Raji (cell line): ENCODE results near the gene ZNF81.
A peak's percentile ranks its signal among the peaks of the same experiment; 100 is the strongest.

Experiments used
- POLR2A ChIP-seq: IDR thresholded peaks from 2 replicates; pipeline ENCODE4 v1.6.1; 2011; ENCODE audit warnings: low read depth, low read length, control low read depth; ENCODE audit not compliant: insufficient read depth

The ZNF81 gene

DNA sequence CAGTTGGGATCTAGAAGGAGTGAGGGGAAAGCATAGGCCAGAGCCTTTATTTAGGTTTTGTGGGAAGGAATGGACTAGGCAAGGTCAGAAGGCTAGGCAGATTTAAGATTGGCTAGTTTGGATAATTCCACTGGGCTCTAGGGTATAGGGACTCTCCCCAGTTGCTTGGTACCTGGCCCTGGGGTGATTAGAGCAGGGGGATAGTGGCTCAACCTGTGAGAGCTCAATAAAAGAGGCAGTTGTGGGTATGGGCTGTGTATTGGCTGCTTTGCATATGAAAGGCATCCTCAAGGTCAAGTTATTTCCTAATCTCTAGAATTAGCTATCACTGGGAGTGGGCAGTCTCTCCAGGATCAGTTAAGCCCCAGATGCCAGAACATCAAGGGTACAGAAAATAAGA lies 61.3 kb downstream of the ZNF81 start:
- TF ChIP-seq POLR2A: no peak

DNA sequence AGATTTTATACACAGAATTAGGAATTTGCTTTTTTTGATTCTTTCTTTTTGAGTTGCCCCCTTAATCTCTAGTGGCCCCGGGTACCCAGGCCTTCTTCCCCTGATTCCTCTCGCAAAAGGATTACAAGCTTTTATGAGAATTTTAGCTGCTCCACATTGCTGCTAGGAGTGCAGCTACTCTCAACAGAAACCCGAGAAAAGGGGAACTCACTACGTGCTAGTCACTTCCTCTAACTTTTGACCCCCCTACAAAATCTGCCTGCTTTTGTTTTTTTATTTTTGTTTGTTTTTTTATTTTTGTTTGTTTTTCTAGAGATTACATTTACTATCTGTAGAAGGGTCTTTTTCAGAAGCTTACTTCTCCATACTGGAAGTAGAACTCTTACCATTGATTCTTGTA lies 64.1 kb downstream of the ZNF81 start:
- TF ChIP-seq POLR2A: no peak

DNA sequence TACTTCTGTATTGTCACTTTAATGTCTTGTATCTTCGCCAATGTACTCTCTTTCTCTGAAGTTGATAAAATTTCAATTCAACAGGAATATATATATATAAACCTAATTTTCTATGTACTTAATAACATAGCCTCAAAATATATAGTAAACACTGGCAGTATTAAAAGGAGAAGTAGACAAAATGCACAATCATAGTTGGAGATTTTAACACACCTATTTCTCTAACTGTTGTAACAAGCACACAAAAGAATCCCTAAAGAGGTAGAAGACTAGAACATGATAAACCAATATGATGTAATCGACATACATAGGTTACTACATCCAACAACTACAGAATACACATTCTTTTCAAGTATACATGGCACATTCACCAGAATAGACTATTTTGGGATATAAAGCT lies 65.5 kb downstream of the ZNF81 start:
- TF ChIP-seq POLR2A: no peak

DNA sequence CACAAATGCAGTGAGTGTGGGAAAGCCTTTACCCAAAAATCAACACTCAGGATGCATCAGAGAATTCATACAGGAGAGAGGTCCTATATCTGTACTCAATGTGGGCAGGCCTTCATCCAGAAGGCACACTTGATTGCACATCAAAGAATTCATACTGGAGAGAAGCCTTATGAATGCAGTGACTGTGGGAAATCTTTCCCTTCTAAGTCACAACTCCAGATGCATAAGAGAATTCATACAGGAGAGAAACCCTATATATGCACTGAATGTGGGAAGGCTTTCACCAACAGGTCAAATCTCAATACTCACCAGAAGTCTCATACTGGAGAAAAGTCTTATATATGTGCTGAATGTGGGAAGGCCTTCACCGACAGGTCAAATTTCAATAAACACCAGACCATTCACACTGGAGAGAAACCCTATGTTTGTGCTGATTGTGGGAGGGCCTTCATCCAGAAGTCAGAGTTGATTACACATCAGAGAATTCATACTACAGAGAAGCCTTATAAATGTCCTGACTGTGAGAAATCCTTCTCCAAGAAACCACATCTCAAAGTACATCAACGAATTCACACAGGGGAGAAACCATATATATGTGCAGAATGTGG lies 79.3 kb downstream of the ZNF81 start:
- TF ChIP-seq POLR2A: no peak

DNA sequence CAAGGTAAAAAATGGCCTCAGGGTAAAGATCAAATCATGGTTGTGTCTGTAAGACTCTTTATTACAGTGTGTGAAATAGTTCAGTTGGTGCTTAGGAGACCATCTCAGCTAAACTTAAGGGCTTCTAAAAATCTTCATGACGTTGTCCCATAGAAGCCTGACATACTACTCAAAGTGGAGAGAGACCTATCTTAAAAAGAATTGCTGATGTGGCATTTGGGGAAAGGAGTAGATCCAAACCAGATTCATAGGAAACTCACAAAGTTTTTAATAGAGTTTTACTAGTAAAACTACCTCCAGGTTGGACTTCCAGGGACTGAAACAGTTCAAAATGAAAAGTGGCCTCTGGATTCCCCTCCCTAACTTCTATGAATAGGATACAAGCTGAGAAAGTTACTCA lies 81.6 kb downstream of the ZNF81 start:
- TF ChIP-seq POLR2A: no peak

DNA sequence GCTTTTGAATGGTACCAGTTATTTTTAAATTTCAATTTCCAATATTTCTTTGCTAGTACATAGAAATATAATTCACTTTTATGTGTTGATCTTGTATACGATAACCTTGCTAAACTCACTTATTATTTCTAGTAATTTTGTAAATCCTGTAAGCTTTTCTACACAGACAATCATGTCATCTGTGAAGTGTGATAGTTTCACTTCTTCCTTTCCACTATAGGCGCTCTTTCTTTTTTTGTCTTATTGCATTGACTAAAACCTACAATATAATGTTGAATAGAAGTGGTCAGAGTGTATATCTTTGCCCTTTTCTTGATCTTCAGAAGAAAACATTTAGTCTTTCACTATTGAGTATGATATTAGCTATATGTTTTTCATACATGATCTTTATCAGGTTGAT lies 90.5 kb downstream of the ZNF81 start:
- no peak for TF ChIP-seq POLR2A

DNA sequence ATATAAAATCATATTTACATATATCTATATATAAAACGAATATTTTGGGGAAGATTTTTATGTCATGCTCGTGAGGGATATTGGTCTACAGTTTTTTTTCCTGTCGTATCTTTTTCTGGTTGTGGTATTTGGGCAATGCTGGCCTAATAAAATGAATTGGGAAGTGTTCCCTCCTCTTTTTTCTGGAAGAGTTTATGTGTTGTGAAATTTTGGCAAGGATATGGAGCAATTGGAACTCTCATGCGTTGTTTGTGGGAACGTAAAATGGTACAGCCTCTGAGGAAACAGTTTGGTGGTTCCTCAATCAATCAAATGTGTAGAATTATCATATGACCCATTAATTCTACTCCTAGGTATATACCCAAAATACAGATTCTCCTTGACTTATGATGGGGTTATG lies 97.2 kb downstream of the ZNF81 start:
- TF ChIP-seq POLR2A: no peak

DNA sequence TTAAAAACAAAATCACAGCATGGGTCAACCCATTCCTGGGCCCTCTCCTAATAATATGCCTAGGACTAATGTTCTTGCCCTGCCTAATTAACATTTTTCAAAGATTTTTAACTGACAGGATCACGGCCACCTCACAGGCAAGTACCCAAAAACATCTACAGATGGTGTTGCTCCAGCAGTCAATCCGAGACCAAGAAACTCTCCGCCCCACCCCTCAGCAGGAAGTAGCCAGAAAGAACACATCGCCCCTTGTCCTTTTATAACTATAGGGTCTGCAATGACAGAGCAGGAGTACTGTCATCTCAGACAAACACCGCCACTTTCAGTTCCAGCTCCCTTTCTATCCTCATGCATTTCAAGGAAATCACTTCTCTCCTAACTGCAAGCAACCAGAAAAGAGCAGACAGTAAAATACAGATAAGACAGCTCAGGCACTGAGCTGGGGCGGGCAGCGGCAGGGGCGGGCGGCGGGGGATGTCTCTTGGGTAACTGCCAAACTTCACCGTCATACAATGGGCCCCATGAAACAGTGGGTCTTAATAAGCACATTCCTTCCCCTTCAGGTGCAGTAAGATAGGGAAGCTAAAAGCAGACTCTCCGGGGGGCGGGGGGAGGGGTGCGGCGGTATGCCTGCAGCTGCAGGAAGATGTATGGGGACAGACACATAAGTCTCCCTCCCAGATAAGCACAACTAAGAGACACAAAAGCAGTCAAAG lies 99.7 kb downstream of the ZNF81 start:
- TF ChIP-seq POLR2A: no peak; the same call in 1 of the 2 replicates

DNA sequence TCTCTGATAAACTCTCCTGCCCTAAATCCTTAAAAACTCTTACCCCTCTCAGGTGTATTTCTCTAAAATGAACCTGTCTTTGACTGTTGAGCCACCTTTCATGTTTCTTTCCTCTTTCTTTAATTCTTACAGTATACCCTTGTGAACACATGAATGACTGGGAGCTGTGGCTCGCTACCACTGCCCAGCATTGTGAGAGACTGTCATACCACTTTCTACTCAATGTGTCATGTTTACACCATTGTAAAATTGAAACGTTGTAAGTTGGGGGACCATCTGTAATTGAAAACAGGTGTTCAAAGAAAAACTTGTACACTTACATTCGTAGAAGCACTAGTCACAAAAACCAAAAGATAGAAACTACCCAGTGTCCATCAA lies 100.2 kb downstream of the ZNF81 start:
- TF ChIP-seq POLR2A: no peak

DNA sequence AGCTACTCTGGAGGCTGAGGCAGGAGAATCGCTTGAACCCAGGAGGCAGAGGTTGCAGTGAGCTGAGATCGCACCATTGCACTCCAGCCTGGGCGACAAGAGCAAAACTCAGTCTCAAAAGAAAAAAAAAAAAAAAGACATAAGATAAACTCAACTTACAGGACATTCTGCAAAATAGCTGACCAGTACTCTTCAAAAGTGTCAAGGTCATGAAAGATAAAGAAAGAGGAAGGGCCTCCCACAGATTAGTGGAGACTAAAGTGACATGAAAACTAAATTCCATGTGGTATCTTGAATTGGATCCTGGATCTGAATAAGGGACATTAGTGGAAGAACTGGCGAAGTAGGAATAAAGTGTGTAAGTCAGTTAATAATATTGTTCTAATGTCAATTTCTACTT lies 103.7 kb downstream of the ZNF81 start:
- TF ChIP-seq POLR2A: no peak

DNA sequence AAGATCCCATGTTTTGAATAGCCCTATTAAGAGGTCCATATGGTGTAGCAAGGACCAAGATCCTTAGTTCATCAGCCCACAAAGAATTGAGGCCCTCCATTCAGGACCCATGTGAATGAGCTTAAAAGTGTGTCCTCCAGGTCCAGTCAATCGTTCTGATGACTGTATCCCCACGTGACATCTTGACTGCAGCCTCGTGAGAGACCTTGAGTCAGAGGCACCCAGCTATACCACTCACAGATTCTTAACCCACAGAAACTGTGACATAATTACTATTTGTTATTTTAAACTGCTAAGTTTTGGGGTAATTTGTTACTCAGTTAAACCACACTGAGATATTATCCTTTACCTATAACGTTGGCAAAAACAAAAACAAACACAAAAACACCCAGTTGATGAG lies 104.7 kb downstream of the ZNF81 start:
- TF ChIP-seq POLR2A: no peak

DNA sequence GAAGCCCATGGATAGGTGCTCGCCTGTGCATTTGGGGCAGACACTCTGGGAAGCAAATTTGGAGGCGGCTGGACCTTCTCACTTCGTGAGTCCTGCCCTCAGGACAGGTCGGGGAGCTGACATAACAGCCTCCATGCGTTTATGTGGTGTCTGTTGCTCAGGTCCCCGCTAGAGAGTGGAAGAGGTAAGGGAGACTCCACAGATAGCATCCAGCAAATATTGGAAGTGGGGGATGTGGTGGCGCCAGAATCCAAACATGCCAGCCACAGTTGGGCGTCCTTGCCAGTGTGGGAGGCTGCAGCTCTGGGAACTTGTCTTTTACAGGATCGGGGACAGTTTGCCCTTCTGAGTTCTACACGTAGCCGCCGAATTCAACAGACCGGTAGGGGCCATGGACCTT lies 119.3 kb downstream of the ZNF81 start:
- TF ChIP-seq POLR2A: no peak

DNA sequence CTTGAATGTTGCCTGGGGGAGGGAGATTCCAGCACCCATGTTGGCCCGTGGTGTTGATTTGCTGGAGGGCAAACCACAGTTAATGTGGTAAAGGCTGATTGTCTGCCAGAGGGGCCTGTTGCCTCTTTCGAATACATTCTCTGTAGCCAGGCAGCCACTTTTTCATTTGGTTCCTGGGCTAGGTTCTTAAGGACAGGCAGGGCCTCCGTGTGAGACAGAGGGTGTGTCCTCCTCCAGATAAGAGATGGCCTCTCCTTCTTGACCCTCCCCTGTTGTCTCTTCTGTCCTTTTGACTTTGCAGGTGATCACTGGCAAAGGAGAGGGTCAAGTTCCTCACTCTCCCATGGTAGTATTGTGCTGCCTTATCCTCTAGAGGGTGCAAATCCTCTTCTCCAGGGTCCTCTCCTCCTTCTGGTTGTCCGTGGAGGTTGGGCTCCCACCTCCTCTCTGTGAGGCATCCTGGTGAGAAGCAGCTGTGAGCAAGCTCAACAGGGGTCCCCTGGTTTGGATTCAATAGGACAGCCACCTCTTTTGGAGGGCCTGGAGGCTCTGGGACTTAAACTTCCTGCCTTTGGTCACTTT lies 122.2 kb downstream of the ZNF81 start:
- TF ChIP-seq POLR2A: no peak

DNA sequence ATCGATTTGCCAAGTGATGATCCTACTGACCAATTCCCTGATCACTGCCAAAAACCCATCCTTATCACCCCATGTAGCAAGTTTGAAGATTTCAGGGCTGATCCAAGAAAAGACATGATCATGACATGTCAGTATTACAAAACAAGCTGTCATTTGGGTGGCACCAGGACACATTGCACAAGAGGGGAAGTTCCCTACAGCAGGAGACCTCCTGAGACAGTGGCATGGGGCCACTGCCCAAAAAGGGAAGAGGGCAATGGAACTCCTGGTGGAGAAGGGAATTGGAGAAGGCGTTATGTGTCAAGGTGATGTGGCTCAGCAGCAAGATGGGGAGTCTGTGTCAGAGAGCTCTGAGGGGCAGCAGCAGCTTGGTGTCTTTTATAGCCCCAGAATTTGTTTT lies 123.7 kb downstream of the ZNF81 start:
- peak; percentile 35; the same call in 1 of the 2 replicates for TF ChIP-seq POLR2A
